GM10266 (cell line): ENCODE data around the gene MDGA2.

Experiments used
- DNase-seq: peaks from one replicate; pipeline ENCODE4 v3.0.0; 2012; ENCODE audit errors: extremely low spot score
- CTCF ChIP-seq: IDR thresholded peaks from 2 replicates; pipeline ENCODE4 v1.5.1; 2012; ENCODE audit warnings: mild to moderate bottlenecking, low read depth; ENCODE audit not compliant: control insufficient read depth, insufficient read depth; ENCODE audit errors: missing control alignments

The MDGA2 gene

GRCh38 chr14:47277703-47278102 is 397.7 kb downstream of the MDGA2 start:
- no peak for TF ChIP-seq CTCF
- DNase-seq = no peak

GRCh38 chr14:47276931-47277330 is 398.5 kb downstream of the MDGA2 start:
- DNase-seq = no peak

GRCh38 chr14:47273939-47274338 is 401.5 kb downstream of the MDGA2 start:
- TF ChIP-seq CTCF = no peak
- DNase-seq = no peak

More at GRCh38 chr14:47276931-47277330, 398.5 kb downstream of the MDGA2 start:
- no peak for TF ChIP-seq CTCF

- TF ChIP-seq CTCF = no peak
- no peak for DNase-seq
Measured at GRCh38 chr14:47270715-47271114, 404.7 kb downstream of the MDGA2 start.

GRCh38 chr14:47269756-47270492 is 405.5 kb downstream of the MDGA2 start:
- TF ChIP-seq CTCF = no peak
- no peak for DNase-seq

- DNase-seq = no peak
- TF ChIP-seq CTCF = no peak
Measured at GRCh38 chr14:47264842-47265241, 410.6 kb downstream of the MDGA2 start.

GRCh38 chr14:47262801-47263200 is 412.6 kb downstream of the MDGA2 start:
- DNase-seq = no peak
- no peak for TF ChIP-seq CTCF
